Stomach (tissue), 9 donors: ENCODE results near the gene SMAD3. TPM values are rescaled to one million over a fixed set of nuclear protein-coding genes. Genes with fewer than 3 reads are reported as not detected.
A peak's percentile ranks its signal among the peaks of the same experiment; 100 is the strongest.

Source experiments
- DNase-seq, 2 donors: peaks; one replicate each; pipeline versions ENCODE4 v3.0.0 to v3.0.0-alpha.2; 2013 to 2019
- H3K27ac ChIP-seq, 5 donors: fragments of 200-600 bp in 4 of 5; sonication (generic) in 4 of 5; one replicate each; pipeline ENCODE4 v1.5.1; 2013 to 2019; ENCODE audit warnings: mild to moderate bottlenecking in 1 of 5, moderate library complexity in 1 of 5
- H3K27me3 ChIP-seq, 3 donors: fragments of 200-600 bp; sonication (generic); one replicate each; pipeline ENCODE4 v1.5.1; 2017 to 2019; ENCODE audit warnings: mixed run types in 1 of 3
- H3K36me3 ChIP-seq, 4 donors: fragments of 200-600 bp; sonication (generic); 1 replicate in 3 of 4; 2 replicates in 1 of 4; pipeline ENCODE4 v1.5.1; 2016 to 2019
- H3K4me1 ChIP-seq, 4 donors: fragments of 200-600 bp; sonication (generic); one replicate each; pipeline ENCODE4 v1.5.1; 2016 to 2019
- H3K4me3 ChIP-seq, 4 donors: fragments of 200-600 bp; sonication (generic) in 3 of 4; one replicate each; pipeline ENCODE4 v1.5.1; 2016 to 2019; ENCODE audit warnings: mild to moderate bottlenecking in 1 of 4
- H3K9me3 ChIP-seq, 4 donors: fragments of 200-600 bp; sonication (generic); one replicate each; pipeline ENCODE4 v1.5.1; 2016 to 2019
- CTCF ChIP-seq, 7 experiments: fragments of 450-650 bp in 4 of 7; fragments of 200-600 bp in 3 of 7; sonication (generic) in 3 of 7; IDR thresholded peaks; one replicate each; pipeline ENCODE4 v1.5.1; 2016 to 2019; ENCODE audit warnings: antibody characterized with exemption in 7 of 7, control low read depth in 2 of 7, mild to moderate bottlenecking in 1 of 7
- EP300 ChIP-seq: sonication (generic); formaldehyde crosslinking; IDR thresholded peaks from one replicate; pipeline ENCODE4 v1.6.1; 2017; ENCODE audit warnings: antibody characterized with exemption
- POLR2A ChIP-seq, 4 donors: fragments of 450-650 bp; IDR thresholded peaks; one replicate each; pipeline ENCODE4 v1.6.1; 2016; ENCODE audit warnings: antibody characterized with exemption in 4 of 4, control low read depth in 2 of 4, mild to moderate bottlenecking in 1 of 4, moderate library complexity in 1 of 4
- POLR2AphosphoS5 ChIP-seq, 3 donors: sonication (generic); formaldehyde crosslinking; IDR thresholded peaks; one replicate each; pipeline ENCODE4 v1.6.1; 2016; ENCODE audit warnings: antibody characterized with exemption in 3 of 3
- WGBS, 5 donors: extraction: QIAGEN DNeasy Blood & Tissue Kit in 3 of 5; methylation state at CpG; one replicate each; pipeline versions ENCODE4 v1.1.5 to v1.1.7; 2013 to 2018; 5-methylcytosine and 5-hydroxymethylcytosine counted together
- intact Hi-C: fragments of 100-400 bp; cut with DNase I; formaldehyde crosslinking; loops from one replicate; pipeline ENCODE4 v1.15.1; 2023; ENCODE audit warnings: low total_unique reads
- polyA plus RNA-seq, 3 donors: library from polyadenylated mRNA; stranded (reverse); fragments of 200-250 nt; gene quantifications; one replicate each; pipeline ENCODE4 v1.2.3, GENCODE V29; 2013
- total RNA-seq, 5 donors: library from RNA; depleted of rRNA; stranded (reverse); fragments of >200 nt; gene quantifications; one replicate each; pipeline versions ENCODE4 v1.1.0 to v1.2.3, GENCODE V29; 2014 to 2016
- donor health status: healthy with polysubstance abuse.
- donor health status: Bipolar disorder and iron deficiency.
- donor health status: healthy.

Gene SMAD3
- total and polyA plus RNA-seq, 8 donors: 6.8 to 103 (median 27.5) TPM

GRCh38 chr15:67066041-67066958, 898 bp downstream of the SMAD3 start:
- peaks cover 59 to 78% (median 64%) of the 10 kb centered on the region in 4 donors for H3K4me1 ChIP-seq
- H3K36me3 ChIP-seq: peaks cover 0 to 6% (median 5%) of the 10 kb centered on the region in 4 donors
- peak overlapping the region; percentile 61 to 83 (median 72) for H3K4me3 ChIP-seq
- intact Hi-C loops: loop anchor here (10.0 kb wide), 1 partner anchor 59 kb away; no protein-coding TSS in a partner anchor
- 0% methylated on average over 50 to 72 of the region's 72 CpGs for WGBS, 5 donors
- no peak for TF ChIP-seq POLR2A (IDR thresholded peaks at IDR 0.05)
- TF ChIP-seq EP300: no peak
- no peak for TF ChIP-seq CTCF (IDR thresholded peaks at IDR 0.05)
- no peaks in the 10 kb centered on the region for H3K9me3 ChIP-seq
- DNase-seq: peak in 1 of 2 donors; percentile 68
- H3K27ac ChIP-seq: peak overlapping the region; percentile 93 to 98 (median 94)
- H3K27me3 ChIP-seq: no peaks in the 10 kb centered on the region

GRCh38 chr15:67066959-67067853, 1.8 kb downstream of the SMAD3 start:
- Histone ChIP-seq H3K4me3 (peak overlapping the region; percentile 61 to 83 (median 72)), H3K4me1 (peaks cover 63 to 83% (median 70%) of the 10 kb centered on the region in 4 donors), H3K36me3 (peaks cover 0 to 10% (median 6%) of the 10 kb centered on the region in 4 donors), H3K27me3 (no peaks in the 10 kb centered on the region), H3K9me3 (no peaks in the 10 kb centered on the region), H3K27ac (peak overlapping the region; percentile 93 to 98 (median 94))
- TF ChIP-seq POLR2AphosphoS5 (IDR thresholded peaks at IDR 0.05): no peak
- TF ChIP-seq POLR2A (IDR thresholded peaks at IDR 0.05): no peak
- TF ChIP-seq CTCF (IDR thresholded peaks at IDR 0.05): no peak
- no peak for TF ChIP-seq EP300
- 9 to 13% (median 10%) methylated on average over 22 to 28 of the region's 28 CpGs for WGBS, 5 donors
- peak in 1 of 2 donors; percentile 60 for DNase-seq
- intact Hi-C loops: loop anchor here (10.0 kb wide), 1 partner anchor 58 kb away; no protein-coding TSS in a partner anchor

GRCh38 chr15:67067930-67068551, 2.6 kb downstream of the SMAD3 start:
- no peak for DNase-seq
- Histone ChIP-seq H3K4me3 (peak overlapping the region; percentile 61 to 83 (median 72)), H3K9me3 (no peaks in the 10 kb centered on the region), H3K27ac (peak overlapping the region; percentile 93 to 98 (median 94)), H3K27me3 (no peaks in the 10 kb centered on the region), H3K36me3 (peaks cover 0 to 10% (median 6%) of the 10 kb centered on the region in 4 donors), H3K4me1 (peaks cover 63 to 84% (median 70%) of the 10 kb centered on the region in 4 donors)
- 20 to 56% (median 38%) methylated on average over 3 of the region's 3 CpGs for WGBS, 5 donors
- intact Hi-C loops: loop anchor here (10.0 kb wide), 1 partner anchor 57 kb away; no protein-coding TSS in a partner anchor
- TF ChIP-seq EP300: no peak
- TF ChIP-seq POLR2AphosphoS5 (IDR thresholded peaks at IDR 0.05): no peak

- no peaks in the 10 kb centered on the region for H3K9me3 ChIP-seq
- H3K4me1 ChIP-seq: peaks cover 63 to 84% (median 70%) of the 10 kb centered on the region in 4 donors
- peaks cover 0 to 10% (median 6%) of the 10 kb centered on the region in 4 donors for H3K36me3 ChIP-seq
- DNase-seq: no peak
- H3K27me3 ChIP-seq: no peaks in the 10 kb centered on the region
- H3K27ac ChIP-seq: peak overlapping the region; percentile 34 to 95 (median 93)
- intact Hi-C loops: loop anchor here (10.0 kb wide), 1 partner anchor 56 kb away; no protein-coding TSS in a partner anchor
- H3K4me3 ChIP-seq: peak overlapping the region in 3 of 4 donors; percentile 64 to 83 (median 80)
- TF ChIP-seq POLR2A (IDR thresholded peaks at IDR 0.05) (no peak), CTCF (IDR thresholded peaks at IDR 0.05) (no peak), POLR2AphosphoS5 (IDR thresholded peaks at IDR 0.05) (no peak)
- WGBS, 5 donors: 23 to 38% (median 26%) methylated on average over 6 of the region's 6 CpGs
Measured at GRCh38 chr15:67068710-67069400, 3.5 kb downstream of the SMAD3 start.
